Calu3 (cell line): ENCODE results near the gene CIDEA. TPM values are rescaled to one million over a fixed set of nuclear protein-coding genes. Genes with fewer than 3 reads are reported as not detected.
"Not testable (repeated sequence)": the region's sequence is repeated elsewhere in the genome, so short reads cannot be mapped to it uniquely, and the experiment has no call there.

Experiments used
- BruUV-seq: library from RNA; stranded (reverse); fragments of 400-500 nt; replicated peaks from 2 replicates; lab custom pipeline; 2021; lab: Mats Ljungman, UMichigan
- CTCF ChIA-PET: fragments of 300-600 bp; sonication (Branson Sonifier 250); formaldehyde crosslinking; loops from one replicate; lab custom pipeline; 2022; ENCODE audit warnings: antibody characterized with exemption; lab: Charles Lee
- DNase-seq: peaks from one replicate; pipeline ENCODE4 v3.0.0; 2022
- H3K27ac Mint-ChIP-seq: one replicate; pipeline ENCODE4 v1.8.0; 2022; ENCODE audit warnings: mixed read lengths; ENCODE audit not compliant: unreplicated experiment
- H3K27me3 Mint-ChIP-seq: one replicate; pipeline ENCODE4 v1.8.0; 2022; ENCODE audit warnings: mixed read lengths; ENCODE audit not compliant: unreplicated experiment
- H3K36me3 Mint-ChIP-seq: one replicate; pipeline ENCODE4 v1.8.0; 2022; ENCODE audit warnings: mild to moderate bottlenecking, moderate library complexity, mixed read lengths; ENCODE audit not compliant: insufficient read depth, unreplicated experiment
- H3K4me1 Mint-ChIP-seq: one replicate; pipeline ENCODE4 v1.8.0; 2022; ENCODE audit warnings: mild to moderate bottlenecking, low read depth, mixed read lengths; ENCODE audit not compliant: unreplicated experiment
- H3K4me3 Mint-ChIP-seq: one replicate; pipeline ENCODE4 v1.8.0; 2022; ENCODE audit warnings: mild to moderate bottlenecking, low read depth, moderate library complexity, mixed read lengths; ENCODE audit not compliant: unreplicated experiment
- H3K9me3 Mint-ChIP-seq: one replicate; pipeline ENCODE4 v1.8.0; 2022; ENCODE audit warnings: low read depth, mixed read lengths; ENCODE audit not compliant: unreplicated experiment
- intact Hi-C: fragments of 100-400 bp; cut with micrococcal nuclease; formaldehyde crosslinking; loops from one replicate; pipeline ENCODE4 v1.10.0; 2022; ENCODE audit not compliant: unreplicated experiment
- total RNA-seq: library from RNA; stranded (reverse); gene quantifications from 2 replicates; pipeline ENCODE4 v1.2.3, GENCODE V29; 2022
- TF ChIP-seq, protein P1 (sequence below): fragments of 200-600 bp; IDR thresholded peaks from one replicate; pipeline ENCODE4 v1.8.0; 2022; ENCODE audit warnings: antibody characterized with exemption; ENCODE audit not compliant: unreplicated experiment

Gene CIDEA
- total RNA-seq, 1 experiment from 2014 or later: not detected

DNA sequence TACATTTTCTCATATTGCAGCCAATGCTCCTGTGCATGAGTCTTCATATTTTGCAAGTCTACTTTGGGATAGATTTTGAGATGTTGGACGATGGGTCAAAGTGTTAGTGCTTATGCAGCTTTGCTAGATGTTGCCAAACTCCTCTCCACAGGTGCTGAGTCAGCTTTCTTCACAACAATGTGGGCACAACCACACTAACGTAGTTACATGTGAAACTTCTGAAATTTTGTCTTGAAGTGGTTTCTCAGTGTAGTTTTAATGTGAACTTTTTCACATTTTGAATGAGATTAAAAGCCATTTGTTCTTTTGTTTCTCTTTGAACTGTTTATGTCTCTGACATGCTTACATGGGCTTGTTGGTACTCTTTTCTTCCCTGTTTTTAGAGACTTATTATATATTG lies 27.4 kb upstream of the CIDEA start:
- intact Hi-C loops, H3K9me3 Mint-ChIP-seq, CTCF ChIA-PET, BruUV-seq, DNase-seq, H3K36me3 Mint-ChIP-seq, H3K4me1 Mint-ChIP-seq, H3K4me3 Mint-ChIP-seq, H3K27ac Mint-ChIP-seq: not testable (repeated sequence)
- H3K27me3 Mint-ChIP-seq: peaks cover 19% of the 10 kb centered on the region

GRCh38 chr18:12227399-12228186 lies 26.6 kb upstream of the CIDEA start:
- H3K27ac Mint-ChIP-seq, H3K4me3 Mint-ChIP-seq, BruUV-seq, CTCF ChIA-PET, DNase-seq, H3K9me3 Mint-ChIP-seq, H3K36me3 Mint-ChIP-seq, intact Hi-C loops, H3K4me1 Mint-ChIP-seq: not testable (repeated sequence)
- H3K27me3 Mint-ChIP-seq: peaks cover 17% of the 10 kb centered on the region

DNA sequence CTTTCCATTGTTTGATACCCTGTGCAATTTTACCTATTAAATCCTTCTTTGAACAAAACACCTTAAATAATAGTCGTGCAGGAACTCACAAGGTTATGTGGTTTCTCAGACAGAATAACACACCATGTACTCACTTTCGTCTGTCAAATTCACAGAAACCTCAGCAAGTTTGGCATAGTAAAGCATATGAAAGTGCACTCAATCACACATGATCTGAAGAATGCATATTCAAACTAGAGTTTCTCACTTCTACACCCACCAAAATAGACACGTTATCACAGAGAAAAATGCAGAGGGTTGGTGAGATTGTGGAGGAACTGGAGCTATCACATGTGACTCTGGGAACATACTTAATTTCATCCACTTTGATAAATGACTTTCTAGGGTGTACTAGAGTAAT lies 25.9 kb upstream of the CIDEA start:
- intact Hi-C loops, H3K4me1 Mint-ChIP-seq, H3K36me3 Mint-ChIP-seq, H3K9me3 Mint-ChIP-seq, H3K4me3 Mint-ChIP-seq, BruUV-seq, H3K27ac Mint-ChIP-seq, DNase-seq, CTCF ChIA-PET: not testable (repeated sequence)
- peaks cover 17% of the 10 kb centered on the region for H3K27me3 Mint-ChIP-seq

GRCh38 chr18:12230561-12230960 lies 23.6 kb upstream of the CIDEA start:
- H3K27ac Mint-ChIP-seq, DNase-seq, intact Hi-C loops, H3K4me3 Mint-ChIP-seq, BruUV-seq, CTCF ChIA-PET, H3K36me3 Mint-ChIP-seq, H3K9me3 Mint-ChIP-seq, H3K4me1 Mint-ChIP-seq: not testable (repeated sequence)
- peaks cover 28% of the 10 kb centered on the region for H3K27me3 Mint-ChIP-seq

DNA sequence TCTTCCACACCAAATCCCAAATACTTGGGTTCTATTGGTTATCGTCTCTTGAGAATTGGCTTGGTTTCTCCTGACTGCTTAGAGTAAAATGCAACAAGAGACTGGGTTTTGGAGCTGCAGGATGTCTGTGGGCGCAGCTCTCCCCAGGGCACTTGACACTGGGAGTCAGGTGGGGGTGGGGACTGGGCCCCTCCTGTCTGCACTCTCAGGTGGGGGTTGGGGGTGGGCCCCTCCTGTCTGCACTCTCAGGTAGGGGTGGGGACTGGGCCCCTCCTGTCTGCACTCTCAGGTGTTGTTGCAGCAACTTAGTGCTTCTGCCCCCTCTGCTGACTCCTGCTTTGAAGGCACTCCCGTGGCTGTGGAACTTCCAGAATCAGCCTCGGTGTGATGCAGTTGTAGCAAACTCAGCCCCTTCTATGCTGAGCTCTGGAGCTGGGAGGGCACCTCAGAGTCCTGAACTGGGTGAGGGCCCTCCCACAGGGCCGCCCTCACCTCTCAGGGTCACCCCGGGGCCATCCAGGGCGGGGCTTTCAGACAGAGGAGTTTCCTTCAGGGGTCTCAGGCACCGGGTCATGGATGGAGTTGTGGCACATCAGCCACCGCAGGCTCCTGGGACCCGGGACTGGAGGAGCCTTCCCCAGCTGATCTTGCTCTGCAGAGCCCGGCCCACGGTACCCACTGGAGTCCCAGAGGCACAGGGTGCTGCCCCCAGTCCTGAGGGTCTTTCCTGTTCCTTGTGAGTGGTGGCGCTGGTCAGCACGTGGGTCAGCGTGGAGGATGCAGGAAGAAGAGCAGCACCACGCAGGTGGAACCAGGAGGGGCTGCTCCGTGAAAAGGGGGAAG lies 22.9 kb upstream of the CIDEA start:
- BruUV-seq: no TSS peak
- Mint-ChIP-seq H3K4me1 (no peaks in the 10 kb centered on the region), H3K27ac (no peak overlapping the region), H3K9me3 (no peaks in the 10 kb centered on the region), H3K4me3 (no peak overlapping the region), H3K27me3 (peaks cover 35% of the 10 kb centered on the region), H3K36me3 (no peaks in the 10 kb centered on the region)
- TF ChIP-seq, protein P1, sequence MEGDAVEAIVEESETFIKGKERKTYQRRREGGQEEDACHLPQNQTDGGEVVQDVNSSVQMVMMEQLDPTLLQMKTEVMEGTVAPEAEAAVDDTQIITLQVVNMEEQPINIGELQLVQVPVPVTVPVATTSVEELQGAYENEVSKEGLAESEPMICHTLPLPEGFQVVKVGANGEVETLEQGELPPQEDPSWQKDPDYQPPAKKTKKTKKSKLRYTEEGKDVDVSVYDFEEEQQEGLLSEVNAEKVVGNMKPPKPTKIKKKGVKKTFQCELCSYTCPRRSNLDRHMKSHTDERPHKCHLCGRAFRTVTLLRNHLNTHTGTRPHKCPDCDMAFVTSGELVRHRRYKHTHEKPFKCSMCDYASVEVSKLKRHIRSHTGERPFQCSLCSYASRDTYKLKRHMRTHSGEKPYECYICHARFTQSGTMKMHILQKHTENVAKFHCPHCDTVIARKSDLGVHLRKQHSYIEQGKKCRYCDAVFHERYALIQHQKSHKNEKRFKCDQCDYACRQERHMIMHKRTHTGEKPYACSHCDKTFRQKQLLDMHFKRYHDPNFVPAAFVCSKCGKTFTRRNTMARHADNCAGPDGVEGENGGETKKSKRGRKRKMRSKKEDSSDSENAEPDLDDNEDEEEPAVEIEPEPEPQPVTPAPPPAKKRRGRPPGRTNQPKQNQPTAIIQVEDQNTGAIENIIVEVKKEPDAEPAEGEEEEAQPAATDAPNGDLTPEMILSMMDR: no peak
- CTCF ChIA-PET: no interaction called here
- intact Hi-C loops: no loop called here
- DNase-seq: no peak

DNA sequence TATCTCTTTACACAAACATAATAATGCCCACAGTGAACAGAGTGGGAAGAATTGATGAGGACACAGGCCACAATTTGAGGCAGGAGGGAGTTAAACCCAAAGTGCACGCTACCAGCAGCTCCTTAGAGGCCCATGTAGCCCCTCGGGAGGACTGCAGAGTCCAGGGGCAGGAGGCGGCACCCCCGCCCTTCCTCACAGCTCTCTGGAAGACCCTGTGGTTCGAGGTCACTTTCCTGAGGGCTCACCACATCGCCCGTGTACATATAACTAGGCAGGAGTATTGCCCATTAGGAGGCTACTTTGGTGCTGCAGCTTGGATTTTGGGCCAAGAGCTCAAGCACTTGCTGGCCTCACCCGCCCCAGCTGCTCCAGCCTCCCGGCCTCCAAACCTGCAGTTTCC lies 22.2 kb upstream of the CIDEA start:
- intact Hi-C loops: no loop called here
- Mint-ChIP-seq H3K9me3 (no peaks in the 10 kb centered on the region), H3K27me3 (peaks cover 42% of the 10 kb centered on the region), H3K36me3 (no peaks in the 10 kb centered on the region), H3K27ac (no peak overlapping the region), H3K4me1 (no peaks in the 10 kb centered on the region), H3K4me3 (no peak overlapping the region)
- CTCF ChIA-PET: no interaction called here
- TF ChIP-seq, protein P1: no peak
- BruUV-seq: no TSS peak
- no peak for DNase-seq
